GM12801 (cell line): ENCODE measurements around the gene TMBIM6.

Source experiments
- TF ChIP-seq, protein P1 (sequence below): IDR thresholded peaks from one replicate; pipeline ENCODE4 v1.5.1; 2011; ENCODE audit warnings: control low read depth; ENCODE audit not compliant: insufficient read length; ENCODE audit errors: extremely low read depth

Gene TMBIM6

DNA sequence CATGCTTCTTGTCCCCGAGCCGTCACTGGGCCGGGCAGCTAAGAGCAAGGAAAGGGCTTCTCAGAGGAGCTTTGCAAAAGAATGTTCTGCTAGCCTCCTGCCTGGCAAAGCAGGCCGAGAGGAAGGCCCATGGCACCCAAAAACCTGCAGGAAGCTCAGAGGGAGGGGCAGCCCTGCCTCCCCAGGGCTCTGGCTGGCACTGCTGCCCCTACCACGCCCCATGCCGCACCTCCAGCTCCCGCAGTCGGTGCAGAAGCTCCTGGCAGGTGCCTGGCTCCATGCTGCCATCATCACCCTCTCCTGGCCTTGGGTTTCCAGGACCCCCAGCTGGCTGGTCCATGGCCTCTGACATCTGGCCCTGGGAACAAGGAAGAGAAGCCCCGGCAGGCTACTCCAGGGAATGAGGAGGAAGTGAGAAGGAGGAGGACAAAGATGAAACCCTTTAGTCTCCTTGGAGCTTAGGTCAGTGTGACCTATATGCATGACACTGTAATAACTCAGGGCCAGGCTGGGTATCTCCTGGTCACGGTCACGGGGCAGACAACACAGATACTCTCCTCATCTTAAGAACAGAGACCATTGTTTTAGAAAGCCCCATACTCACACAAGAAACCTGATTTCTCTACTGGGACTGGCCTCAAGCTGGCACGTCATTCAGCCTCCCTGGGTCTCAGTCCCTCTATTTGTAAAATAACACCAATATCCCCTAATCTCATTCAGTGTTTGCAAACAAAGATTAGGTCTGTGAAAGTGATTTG, 62.5 kb downstream of the TMBIM6 start:
- TF ChIP-seq, protein P1, sequence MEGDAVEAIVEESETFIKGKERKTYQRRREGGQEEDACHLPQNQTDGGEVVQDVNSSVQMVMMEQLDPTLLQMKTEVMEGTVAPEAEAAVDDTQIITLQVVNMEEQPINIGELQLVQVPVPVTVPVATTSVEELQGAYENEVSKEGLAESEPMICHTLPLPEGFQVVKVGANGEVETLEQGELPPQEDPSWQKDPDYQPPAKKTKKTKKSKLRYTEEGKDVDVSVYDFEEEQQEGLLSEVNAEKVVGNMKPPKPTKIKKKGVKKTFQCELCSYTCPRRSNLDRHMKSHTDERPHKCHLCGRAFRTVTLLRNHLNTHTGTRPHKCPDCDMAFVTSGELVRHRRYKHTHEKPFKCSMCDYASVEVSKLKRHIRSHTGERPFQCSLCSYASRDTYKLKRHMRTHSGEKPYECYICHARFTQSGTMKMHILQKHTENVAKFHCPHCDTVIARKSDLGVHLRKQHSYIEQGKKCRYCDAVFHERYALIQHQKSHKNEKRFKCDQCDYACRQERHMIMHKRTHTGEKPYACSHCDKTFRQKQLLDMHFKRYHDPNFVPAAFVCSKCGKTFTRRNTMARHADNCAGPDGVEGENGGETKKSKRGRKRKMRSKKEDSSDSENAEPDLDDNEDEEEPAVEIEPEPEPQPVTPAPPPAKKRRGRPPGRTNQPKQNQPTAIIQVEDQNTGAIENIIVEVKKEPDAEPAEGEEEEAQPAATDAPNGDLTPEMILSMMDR, result no peak

DNA sequence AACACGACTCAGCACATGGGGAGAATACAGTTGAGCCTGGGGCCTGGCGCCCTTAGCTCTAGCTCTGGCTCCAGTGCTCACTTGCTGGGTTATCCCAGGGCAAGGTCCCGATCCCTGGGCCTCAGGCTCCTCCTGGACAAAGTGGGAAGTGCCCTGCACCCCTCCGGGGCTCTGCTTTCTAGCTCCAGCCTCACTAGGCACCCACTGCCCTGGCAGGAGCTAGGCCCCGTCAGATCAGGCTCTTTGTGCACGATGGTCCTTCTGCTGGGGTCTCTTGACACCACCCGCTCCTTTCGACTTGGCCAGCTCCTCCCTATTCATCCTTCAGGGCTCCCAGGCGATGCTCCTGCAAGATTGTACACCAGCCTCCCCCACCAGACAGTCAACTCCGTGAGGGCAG, 63.5 kb downstream of the TMBIM6 start:
- TF ChIP-seq, protein P1, result no peak

DNA sequence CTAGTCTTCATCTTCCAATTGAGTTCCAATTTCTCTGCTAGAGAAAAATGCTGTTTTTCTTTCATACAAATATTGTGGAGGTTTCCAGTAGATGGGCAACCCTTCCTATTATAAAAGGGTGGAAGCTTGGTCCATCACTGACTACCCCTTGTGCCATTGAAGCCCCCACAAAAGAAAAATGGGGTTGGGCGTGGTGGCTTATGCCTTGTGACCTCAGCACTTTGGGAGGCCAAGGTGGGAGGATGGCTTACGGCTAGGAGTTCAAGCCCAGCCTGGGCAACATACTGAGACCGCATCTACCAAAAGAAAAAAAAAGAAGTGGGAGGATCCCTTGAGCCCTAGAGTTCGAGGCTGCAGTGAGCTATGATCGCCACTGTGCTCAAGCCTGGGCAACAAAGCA, 64.1 kb downstream of the TMBIM6 start:
- TF ChIP-seq, protein P1, result no peak

DNA sequence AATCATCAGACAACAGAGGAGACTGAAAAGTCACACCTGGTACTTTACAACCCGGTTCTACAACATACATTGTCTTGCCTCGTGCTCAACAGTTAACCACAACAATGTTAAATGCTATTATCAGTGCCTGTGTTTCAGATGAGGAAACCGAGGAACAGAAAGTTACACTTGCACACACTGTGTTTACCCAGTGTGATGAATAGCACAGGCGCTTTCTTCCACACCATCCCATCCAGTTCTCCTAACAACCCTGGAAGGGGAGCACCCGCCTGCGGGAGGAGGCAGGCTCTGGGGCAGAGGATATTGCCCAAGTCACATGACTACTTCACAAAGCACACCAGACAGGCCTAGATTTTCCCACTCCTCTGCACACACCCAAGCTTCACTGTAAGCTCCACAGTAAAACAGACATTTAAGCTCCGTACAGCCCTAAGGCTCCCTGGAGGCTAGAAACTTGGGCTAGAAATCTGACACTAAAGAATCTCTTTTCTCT, 65.0 kb downstream of the TMBIM6 start:
- TF ChIP-seq, protein P1, result no peak

DNA sequence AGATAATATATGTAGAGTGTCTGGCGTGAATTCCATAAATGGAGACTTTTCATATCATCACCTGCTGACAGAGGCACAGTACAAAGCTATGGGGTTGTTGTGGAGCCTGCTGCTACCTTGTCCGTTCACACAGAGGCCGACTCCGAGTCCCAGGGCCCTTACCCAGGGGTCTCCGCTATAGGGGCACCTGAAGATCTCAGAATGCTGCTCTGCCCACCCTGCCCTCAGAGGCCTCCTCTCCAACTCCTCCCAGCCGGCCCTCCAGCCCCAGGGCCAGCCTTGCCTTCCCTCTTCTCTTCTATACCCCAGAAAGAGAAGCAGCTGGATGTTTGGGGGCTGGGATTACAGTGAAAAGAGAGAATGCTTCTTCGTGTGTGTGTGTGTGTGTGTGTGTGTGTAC, 65.5 kb downstream of the TMBIM6 start:
- TF ChIP-seq, protein P1, result no peak

DNA sequence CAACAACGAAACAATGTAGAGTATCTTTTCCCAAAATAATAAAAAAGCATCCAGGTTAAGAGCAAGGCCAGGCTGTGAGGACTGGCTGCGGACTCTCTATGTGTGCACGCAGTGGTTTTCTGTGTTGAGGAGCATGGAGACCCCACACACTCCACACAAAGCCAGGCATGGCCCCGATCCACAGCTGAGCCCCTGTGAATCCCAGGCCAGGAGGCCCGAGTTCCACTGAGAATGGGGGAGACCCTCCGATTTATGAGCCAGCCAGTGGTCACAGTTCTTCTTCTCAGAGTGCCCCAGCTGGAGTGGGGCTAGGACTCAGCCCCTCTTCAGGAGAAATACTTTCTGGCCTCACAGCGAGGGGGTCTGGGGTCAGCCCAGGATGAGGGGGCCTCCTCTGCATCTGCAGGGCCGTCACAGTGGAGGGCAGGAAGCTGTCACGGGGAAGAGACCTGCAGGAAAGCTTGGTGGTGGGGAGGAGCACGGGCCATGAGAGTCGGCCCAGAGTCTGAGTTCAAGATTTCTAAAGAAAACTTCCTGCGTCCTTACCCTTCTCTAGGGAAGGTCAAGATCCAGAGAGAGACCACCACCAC, 66.7 kb downstream of the TMBIM6 start:
- TF ChIP-seq, protein P1, result no peak

DNA sequence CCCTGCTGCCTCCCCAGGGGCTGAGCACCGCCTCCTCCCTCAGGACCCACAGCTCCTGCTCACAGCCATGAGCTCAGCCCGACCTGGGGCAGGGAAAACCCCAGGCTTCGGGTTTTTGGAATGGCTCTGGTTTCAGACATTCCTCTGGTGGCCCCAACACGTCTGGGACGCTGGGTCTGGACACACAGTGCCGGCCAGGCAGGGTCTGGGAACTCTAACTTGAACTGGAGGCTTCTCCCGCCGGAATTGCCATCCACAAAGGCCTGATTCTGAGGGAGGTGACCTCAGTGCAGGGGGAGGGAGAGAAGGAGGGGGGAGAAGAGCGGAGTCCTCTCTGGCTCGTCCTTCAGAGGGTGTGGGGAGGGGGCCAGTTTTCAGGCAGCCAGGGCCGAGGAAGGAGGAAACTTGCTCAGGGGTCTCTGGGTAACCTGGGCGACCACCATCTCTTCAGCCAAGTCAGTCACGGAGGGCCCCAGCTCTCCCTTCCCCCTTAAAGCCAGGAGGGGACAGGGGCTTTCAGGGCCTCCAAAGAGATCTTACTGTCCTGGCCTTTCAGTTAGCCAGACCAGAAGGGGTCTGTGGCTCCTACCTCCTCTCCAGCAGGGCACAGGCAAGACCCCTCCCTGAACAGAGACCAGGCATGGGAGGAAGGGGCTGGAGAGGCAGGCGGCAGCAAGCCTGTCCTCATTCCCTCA, 67.5 kb downstream of the TMBIM6 start:
- TF ChIP-seq, protein P1, result no peak
